Measurements from ENCODE around the gene ANKRD27. TPM values are rescaled to one million over a fixed set of nuclear protein-coding genes. Genes with fewer than 3 reads are reported as not detected.

The ANKRD27 gene
- polyA plus RNA-seq, 1 donor: 20.6 TPM

DNA sequence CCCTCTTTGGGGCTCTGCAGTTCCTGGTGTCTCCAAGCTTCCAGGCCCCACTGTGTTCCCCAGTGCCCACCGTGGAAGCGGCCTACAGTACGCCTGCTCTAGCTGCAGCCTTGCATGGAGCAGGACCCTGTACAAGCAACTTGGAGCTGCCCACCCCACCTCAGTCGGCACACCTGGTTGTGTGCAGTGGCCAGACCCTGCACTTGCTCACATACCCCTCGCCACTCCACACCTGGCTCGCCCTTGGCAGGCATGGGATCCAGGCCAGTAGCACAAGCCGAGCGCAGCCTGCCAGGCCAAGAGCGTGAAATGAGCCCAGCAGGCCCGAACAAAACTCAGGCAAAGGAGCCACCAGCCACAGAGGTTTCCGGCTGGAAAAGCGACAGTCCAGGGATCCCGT is 36.4 kb downstream of the ANKRD27 start:
- Histone ChIP-seq H3K27ac (ENCODE audit: low read length) (no peak overlapping the region), H3K36me3 (ENCODE audit: control insufficient read depth, insufficient read depth, low read length) (peaks cover 71% of the 10 kb centered on the region), H3K27me3 (ENCODE audit: control insufficient read depth, insufficient read depth, low read length) (no peaks in the 10 kb centered on the region), H3K4me3 (ENCODE audit: low read length) (no peak overlapping the region), H3K4me1 (ENCODE audit: control insufficient read depth, insufficient read depth, low read length) (no peaks in the 10 kb centered on the region), H3K9me3 (ENCODE audit: control insufficient read depth, low read depth, low read length) (peaks cover 2% of the 10 kb centered on the region)
- WGBS (ENCODE audit: insufficient coverage, low lambda C conversion rate): no CpG with 5 or more reads among the region's 13 CpGs
- no peak for DNase-seq

DNA sequence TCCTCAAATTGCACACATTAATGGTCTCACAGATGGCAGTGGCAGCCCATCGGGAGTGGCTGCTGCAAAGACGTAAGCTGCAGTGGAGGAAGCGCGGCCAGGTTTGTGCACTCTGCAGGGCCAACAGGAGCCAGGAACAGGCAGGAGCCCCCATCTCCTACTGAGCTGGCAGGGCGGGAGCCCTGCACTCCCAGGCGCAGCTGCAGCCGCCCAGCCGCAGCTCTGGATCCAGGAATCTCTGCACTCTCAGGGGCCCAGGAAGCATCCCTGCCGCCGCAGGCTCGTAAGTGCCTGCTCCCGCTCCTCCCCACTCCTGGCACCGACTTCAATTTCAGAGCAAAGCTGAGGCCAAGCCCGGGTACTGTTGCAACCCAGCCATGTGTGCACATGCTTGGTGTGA is 37.5 kb downstream of the ANKRD27 start:
- Histone ChIP-seq H3K9me3 (ENCODE audit: control insufficient read depth, low read depth, low read length) (peaks cover 2% of the 10 kb centered on the region), H3K36me3 (ENCODE audit: control insufficient read depth, insufficient read depth, low read length) (peaks cover 64% of the 10 kb centered on the region), H3K4me3 (ENCODE audit: low read length) (no peak overlapping the region), H3K4me1 (ENCODE audit: control insufficient read depth, insufficient read depth, low read length) (no peaks in the 10 kb centered on the region), H3K27ac (ENCODE audit: low read length) (no peak overlapping the region), H3K27me3 (ENCODE audit: control insufficient read depth, insufficient read depth, low read length) (no peaks in the 10 kb centered on the region)
- no CpG with 5 or more reads among the region's 14 CpGs for WGBS (ENCODE audit: insufficient coverage, low lambda C conversion rate)
- no peak for DNase-seq

DNA sequence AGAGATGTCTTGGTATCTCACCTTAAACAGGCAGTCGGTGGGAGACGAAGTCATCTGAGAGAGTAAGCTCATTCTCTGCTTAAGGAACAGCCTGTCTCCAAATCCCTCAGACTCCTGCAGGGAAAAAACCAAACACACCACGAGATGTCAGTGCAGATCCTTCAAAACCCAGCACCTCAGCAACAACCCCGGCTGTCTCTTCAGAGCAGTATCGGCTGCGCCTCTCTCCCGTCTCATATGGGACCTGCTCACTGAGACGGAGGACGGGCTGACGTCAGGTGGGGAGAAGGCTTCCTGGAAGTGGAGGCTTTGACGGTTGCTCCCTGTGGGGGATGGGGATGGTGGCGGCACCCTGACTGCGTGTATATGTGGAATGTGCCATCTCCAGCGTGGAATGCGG is 43.6 kb downstream of the ANKRD27 start:
- no peak overlapping the region for H3K4me3 ChIP-seq (ENCODE audit: low read length)
- no peak overlapping the region for H3K27ac ChIP-seq (ENCODE audit: low read length)
- H3K4me1 ChIP-seq (ENCODE audit: control insufficient read depth, insufficient read depth, low read length): no peaks in the 10 kb centered on the region
- no peaks in the 10 kb centered on the region for H3K27me3 ChIP-seq (ENCODE audit: control insufficient read depth, insufficient read depth, low read length)
- WGBS (ENCODE audit: insufficient coverage, low lambda C conversion rate): no CpG with 5 or more reads among the region's 15 CpGs
- H3K36me3 ChIP-seq (ENCODE audit: control insufficient read depth, insufficient read depth, low read length): peaks cover 59% of the 10 kb centered on the region
- no peaks in the 10 kb centered on the region for H3K9me3 ChIP-seq (ENCODE audit: control insufficient read depth, low read depth, low read length)
- no peak for DNase-seq

DNA sequence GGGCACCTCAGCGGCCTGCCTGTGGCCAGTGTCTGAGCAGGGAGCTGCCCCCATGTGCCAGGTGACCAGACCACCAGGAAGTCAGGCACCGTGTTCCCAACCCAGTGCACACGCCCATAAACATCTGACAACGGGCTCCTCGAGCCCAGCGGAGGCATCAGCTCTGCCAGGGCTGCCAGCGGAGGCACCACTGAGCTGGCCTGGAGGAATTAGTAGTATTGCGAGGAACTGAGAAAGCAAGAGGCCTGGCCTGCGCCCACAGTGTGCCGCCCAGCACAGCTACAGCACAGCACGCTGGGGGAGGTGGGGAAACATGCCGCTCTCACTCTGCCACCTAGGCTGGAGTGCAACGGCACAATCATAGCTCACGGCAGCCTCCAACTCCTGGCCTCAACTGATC is 44.6 kb downstream of the ANKRD27 start:
- Histone ChIP-seq H3K9me3 (ENCODE audit: control insufficient read depth, low read depth, low read length) (no peaks in the 10 kb centered on the region), H3K27me3 (ENCODE audit: control insufficient read depth, insufficient read depth, low read length) (no peaks in the 10 kb centered on the region), H3K27ac (ENCODE audit: low read length) (no peak overlapping the region), H3K36me3 (ENCODE audit: control insufficient read depth, insufficient read depth, low read length) (peaks cover 56% of the 10 kb centered on the region), H3K4me3 (ENCODE audit: low read length) (no peak overlapping the region), H3K4me1 (ENCODE audit: control insufficient read depth, insufficient read depth, low read length) (no peaks in the 10 kb centered on the region)
- no CpG with 5 or more reads among the region's 14 CpGs for WGBS (ENCODE audit: insufficient coverage, low lambda C conversion rate)
- DNase-seq: no peak

DNA sequence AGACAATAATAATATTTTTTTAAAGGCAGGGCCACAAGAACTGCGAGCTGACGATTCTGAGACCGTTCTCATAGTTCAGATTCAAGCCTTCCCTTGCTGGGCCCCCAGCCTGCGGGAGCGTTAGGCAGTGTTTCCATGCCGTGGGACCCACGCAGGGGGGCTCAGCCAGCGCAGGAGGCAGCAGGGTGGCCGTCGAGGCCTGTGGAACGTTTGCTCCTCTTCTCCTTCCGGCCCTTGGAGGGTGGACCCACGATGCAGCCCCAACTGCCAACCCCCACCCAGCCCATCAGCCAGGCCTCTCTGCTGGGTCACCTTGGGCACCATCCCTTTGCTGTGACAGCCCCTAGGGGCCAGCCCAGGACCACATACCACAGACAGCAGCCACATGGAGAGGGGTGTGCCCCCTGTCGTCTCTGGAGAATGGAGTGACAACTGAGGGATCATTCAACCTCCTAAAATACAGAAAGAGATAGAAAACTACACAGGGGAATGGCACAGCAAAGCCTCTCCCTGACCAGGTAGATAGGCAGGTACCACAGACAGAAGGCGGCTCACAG is 47.2 kb downstream of the ANKRD27 start:
- no peaks in the 10 kb centered on the region for H3K9me3 ChIP-seq (ENCODE audit: control insufficient read depth, low read depth, low read length)
- H3K4me3 ChIP-seq (ENCODE audit: low read length): no peak overlapping the region
- no peaks in the 10 kb centered on the region for H3K27me3 ChIP-seq (ENCODE audit: control insufficient read depth, insufficient read depth, low read length)
- H3K36me3 ChIP-seq (ENCODE audit: control insufficient read depth, insufficient read depth, low read length): peaks cover 70% of the 10 kb centered on the region
- no peaks in the 10 kb centered on the region for H3K4me1 ChIP-seq (ENCODE audit: control insufficient read depth, insufficient read depth, low read length)
- no peak overlapping the region for H3K27ac ChIP-seq (ENCODE audit: low read length)
- no CpG with 5 or more reads among the region's 15 CpGs for WGBS (ENCODE audit: insufficient coverage, low lambda C conversion rate)
- no peak for DNase-seq

DNA sequence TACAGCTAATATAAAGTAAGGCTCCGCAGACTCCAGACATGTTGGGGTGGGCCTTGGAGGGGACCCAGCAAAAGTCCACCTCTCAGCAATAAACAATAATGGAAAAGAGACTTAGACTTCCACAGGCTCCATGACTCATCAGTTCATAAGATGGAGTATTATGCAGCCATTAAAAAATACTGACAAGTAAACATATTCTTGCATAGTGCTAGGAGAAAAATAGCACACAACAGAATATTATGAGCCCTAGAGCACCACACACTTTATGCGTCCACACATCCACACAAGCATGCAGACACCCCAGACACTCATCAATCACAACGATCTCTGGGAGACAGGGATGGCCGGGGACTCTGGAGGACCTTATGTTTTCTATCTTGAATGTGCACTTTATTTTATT is 48.0 kb downstream of the ANKRD27 start:
- peaks cover 74% of the 10 kb centered on the region for H3K36me3 ChIP-seq (ENCODE audit: control insufficient read depth, insufficient read depth, low read length)
- H3K4me3 ChIP-seq (ENCODE audit: low read length): no peak overlapping the region
- WGBS (ENCODE audit: insufficient coverage, low lambda C conversion rate): 100% methylated on average over 2 of the region's 4 CpGs
- H3K27me3 ChIP-seq (ENCODE audit: control insufficient read depth, insufficient read depth, low read length): no peaks in the 10 kb centered on the region
- no peak overlapping the region for H3K27ac ChIP-seq (ENCODE audit: low read length)
- no peaks in the 10 kb centered on the region for H3K4me1 ChIP-seq (ENCODE audit: control insufficient read depth, insufficient read depth, low read length)
- no peak for DNase-seq
- no peaks in the 10 kb centered on the region for H3K9me3 ChIP-seq (ENCODE audit: control insufficient read depth, low read depth, low read length)

DNA sequence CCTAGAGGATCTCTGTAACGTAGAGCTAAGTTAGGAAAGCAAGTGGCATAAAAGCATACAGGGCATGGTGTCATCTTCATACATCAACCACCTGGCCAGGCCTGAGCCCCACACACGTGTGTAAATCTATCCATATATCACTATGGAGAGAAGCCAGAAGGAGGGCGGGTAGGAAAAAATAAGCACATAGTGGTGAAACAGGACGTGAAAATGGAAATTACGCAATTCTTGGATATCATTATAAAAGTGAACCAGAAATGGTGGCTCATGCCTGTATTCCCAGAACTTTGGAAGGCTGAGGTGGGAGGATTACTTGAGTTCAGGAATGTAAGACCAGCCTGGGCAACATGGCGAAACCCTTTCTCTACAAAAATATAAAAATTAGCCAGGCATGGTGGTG is 50.6 kb downstream of the ANKRD27 start:
- H3K9me3 ChIP-seq (ENCODE audit: control insufficient read depth, low read depth, low read length): no peaks in the 10 kb centered on the region
- WGBS (ENCODE audit: insufficient coverage, low lambda C conversion rate): 95% methylated on average over 3 of the region's 6 CpGs
- no peaks in the 10 kb centered on the region for H3K4me1 ChIP-seq (ENCODE audit: control insufficient read depth, insufficient read depth, low read length)
- no peaks in the 10 kb centered on the region for H3K27me3 ChIP-seq (ENCODE audit: control insufficient read depth, insufficient read depth, low read length)
- no peak overlapping the region for H3K4me3 ChIP-seq (ENCODE audit: low read length)
- peaks cover 70% of the 10 kb centered on the region for H3K36me3 ChIP-seq (ENCODE audit: control insufficient read depth, insufficient read depth, low read length)
- H3K27ac ChIP-seq (ENCODE audit: low read length): no peak overlapping the region
- no peak for DNase-seq

DNA sequence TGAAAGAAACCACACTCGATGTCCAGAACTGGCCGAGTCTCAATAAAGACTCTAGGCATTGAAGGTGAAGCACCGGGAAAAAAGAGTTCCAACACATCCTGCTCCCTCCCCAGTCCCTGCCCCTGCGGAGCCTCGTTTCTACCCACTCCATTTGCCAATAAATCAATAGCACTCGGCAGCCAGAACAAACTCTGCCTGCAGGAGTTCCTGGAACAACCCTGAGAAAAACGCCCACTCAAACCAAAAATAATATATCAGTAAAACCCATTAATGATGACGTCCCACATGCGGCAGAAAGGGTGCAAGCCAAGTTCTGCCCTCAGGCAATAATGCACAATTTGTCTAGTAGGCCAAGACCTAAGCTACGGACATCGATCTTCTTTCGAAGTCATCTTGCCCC is 53.0 kb downstream of the ANKRD27 start:
- no CpG with 5 or more reads among the region's 12 CpGs for WGBS (ENCODE audit: insufficient coverage, low lambda C conversion rate)
- Histone ChIP-seq H3K4me1 (ENCODE audit: control insufficient read depth, insufficient read depth, low read length) (no peaks in the 10 kb centered on the region), H3K36me3 (ENCODE audit: control insufficient read depth, insufficient read depth, low read length) (peaks cover 69% of the 10 kb centered on the region), H3K27ac (ENCODE audit: low read length) (no peak overlapping the region), H3K9me3 (ENCODE audit: control insufficient read depth, low read depth, low read length) (peaks cover 3% of the 10 kb centered on the region), H3K4me3 (ENCODE audit: low read length) (no peak overlapping the region), H3K27me3 (ENCODE audit: control insufficient read depth, insufficient read depth, low read length) (no peaks in the 10 kb centered on the region)
- no peak for DNase-seq

DNA sequence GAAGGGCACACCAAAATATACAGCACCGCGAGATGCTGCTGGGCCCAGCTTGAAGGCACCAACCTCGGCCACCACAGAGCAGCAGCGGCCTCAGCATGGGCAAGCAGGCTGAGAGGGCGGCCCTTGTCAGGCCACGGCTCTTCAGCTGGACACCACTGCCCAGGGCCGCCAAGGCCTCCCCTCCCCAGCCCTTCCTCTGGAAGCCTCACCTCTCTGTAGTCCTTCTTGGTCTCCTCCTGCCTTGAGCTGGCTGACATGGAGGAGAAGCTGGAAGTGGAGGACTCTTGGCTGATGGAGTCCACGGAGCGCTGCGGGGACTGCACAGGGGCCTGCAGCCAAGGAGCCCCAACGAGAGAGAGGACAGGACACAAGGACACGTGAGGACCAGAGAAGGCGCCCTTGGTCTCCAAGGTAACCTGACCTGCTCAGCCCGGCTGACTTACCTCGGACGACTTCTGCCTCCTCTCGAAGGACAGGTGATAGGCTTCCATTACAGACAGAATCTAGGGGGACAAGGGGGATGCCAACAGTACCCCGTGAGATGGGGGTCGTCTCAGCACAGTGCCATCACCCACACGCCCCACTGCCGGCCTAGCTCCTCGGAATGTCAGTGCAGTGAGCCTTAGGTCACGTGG is 55.8 kb downstream of the ANKRD27 start:
- no peak for DNase-seq
- peaks cover 74% of the 10 kb centered on the region for H3K36me3 ChIP-seq (ENCODE audit: control insufficient read depth, insufficient read depth, low read length)
- H3K4me3 ChIP-seq (ENCODE audit: low read length): no peak overlapping the region
- H3K4me1 ChIP-seq (ENCODE audit: control insufficient read depth, insufficient read depth, low read length): no peaks in the 10 kb centered on the region
- H3K27ac ChIP-seq (ENCODE audit: low read length): no peak overlapping the region
- peaks cover 3% of the 10 kb centered on the region for H3K9me3 ChIP-seq (ENCODE audit: control insufficient read depth, low read depth, low read length)
- H3K27me3 ChIP-seq (ENCODE audit: control insufficient read depth, insufficient read depth, low read length): no peaks in the 10 kb centered on the region
- WGBS (ENCODE audit: insufficient coverage, low lambda C conversion rate): 100% methylated on average over 1 of the region's 23 CpGs

DNA sequence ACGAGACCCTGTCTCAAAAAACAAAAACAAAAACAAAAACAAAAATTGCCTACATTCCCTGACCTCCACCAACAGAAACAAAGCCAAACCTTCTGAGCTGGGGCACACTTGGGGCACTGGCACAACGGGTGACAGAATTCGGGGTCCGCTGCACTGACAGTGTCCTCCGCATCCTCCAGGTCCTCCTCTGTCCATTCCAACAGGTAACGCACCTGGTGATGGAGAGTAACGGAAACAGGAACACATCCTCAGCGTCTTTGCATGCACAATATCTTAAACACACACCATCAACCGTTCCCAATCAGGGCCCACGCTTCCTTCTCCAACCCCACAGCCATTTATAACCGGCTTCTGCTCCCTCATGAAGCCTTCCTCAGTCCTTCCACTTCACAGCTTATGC is 59.4 kb downstream of the ANKRD27 start:
- Histone ChIP-seq H3K4me1 (ENCODE audit: control insufficient read depth, insufficient read depth, low read length) (no peaks in the 10 kb centered on the region), H3K4me3 (ENCODE audit: low read length) (no peak overlapping the region), H3K9me3 (ENCODE audit: control insufficient read depth, low read depth, low read length) (peaks cover 6% of the 10 kb centered on the region), H3K27ac (ENCODE audit: low read length) (no peak overlapping the region), H3K36me3 (ENCODE audit: control insufficient read depth, insufficient read depth, low read length) (peaks cover 72% of the 10 kb centered on the region), H3K27me3 (ENCODE audit: control insufficient read depth, insufficient read depth, low read length) (no peaks in the 10 kb centered on the region)
- 100% methylated on average over 1 of the region's 11 CpGs for WGBS (ENCODE audit: insufficient coverage, low lambda C conversion rate)
- DNase-seq: no peak

DNA sequence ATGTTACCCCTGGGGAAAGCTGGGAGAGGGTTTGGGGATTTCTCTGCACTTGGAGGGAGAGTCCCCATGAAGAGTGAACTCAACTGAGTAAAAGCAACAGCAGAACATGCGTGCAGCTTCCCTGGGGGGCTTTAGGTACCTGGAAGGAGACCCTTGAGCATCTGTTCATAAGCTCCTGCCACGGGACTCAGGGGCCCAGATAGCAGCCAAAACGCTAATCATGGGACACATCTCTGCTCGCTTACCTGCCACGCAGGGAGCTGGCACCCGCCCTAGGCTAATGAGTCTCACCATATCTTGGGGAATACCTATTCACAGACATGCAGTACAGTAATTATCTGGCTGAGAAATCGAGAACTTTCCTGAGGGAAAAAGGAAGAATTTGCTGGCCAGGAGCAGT is 60.1 kb downstream of the ANKRD27 start:
- peaks cover 68% of the 10 kb centered on the region for H3K36me3 ChIP-seq (ENCODE audit: control insufficient read depth, insufficient read depth, low read length)
- H3K4me3 ChIP-seq (ENCODE audit: low read length): no peak overlapping the region
- no peaks in the 10 kb centered on the region for H3K4me1 ChIP-seq (ENCODE audit: control insufficient read depth, insufficient read depth, low read length)
- H3K27me3 ChIP-seq (ENCODE audit: control insufficient read depth, insufficient read depth, low read length): no peaks in the 10 kb centered on the region
- peaks cover 6% of the 10 kb centered on the region for H3K9me3 ChIP-seq (ENCODE audit: control insufficient read depth, low read depth, low read length)
- H3K27ac ChIP-seq (ENCODE audit: low read length): no peak overlapping the region
- DNase-seq: no peak
- WGBS (ENCODE audit: insufficient coverage, low lambda C conversion rate): no CpG with 5 or more reads among the region's 7 CpGs
